ENCODE data around the gene ADORA1. TPM values are rescaled to one million over a fixed set of nuclear protein-coding genes. Genes with fewer than 3 reads are reported as not detected.

ADORA1 gene
- total RNA-seq, 4 donors from 2014 or later: 0.94 to 25.6 (median 6.8) TPM

DNA sequence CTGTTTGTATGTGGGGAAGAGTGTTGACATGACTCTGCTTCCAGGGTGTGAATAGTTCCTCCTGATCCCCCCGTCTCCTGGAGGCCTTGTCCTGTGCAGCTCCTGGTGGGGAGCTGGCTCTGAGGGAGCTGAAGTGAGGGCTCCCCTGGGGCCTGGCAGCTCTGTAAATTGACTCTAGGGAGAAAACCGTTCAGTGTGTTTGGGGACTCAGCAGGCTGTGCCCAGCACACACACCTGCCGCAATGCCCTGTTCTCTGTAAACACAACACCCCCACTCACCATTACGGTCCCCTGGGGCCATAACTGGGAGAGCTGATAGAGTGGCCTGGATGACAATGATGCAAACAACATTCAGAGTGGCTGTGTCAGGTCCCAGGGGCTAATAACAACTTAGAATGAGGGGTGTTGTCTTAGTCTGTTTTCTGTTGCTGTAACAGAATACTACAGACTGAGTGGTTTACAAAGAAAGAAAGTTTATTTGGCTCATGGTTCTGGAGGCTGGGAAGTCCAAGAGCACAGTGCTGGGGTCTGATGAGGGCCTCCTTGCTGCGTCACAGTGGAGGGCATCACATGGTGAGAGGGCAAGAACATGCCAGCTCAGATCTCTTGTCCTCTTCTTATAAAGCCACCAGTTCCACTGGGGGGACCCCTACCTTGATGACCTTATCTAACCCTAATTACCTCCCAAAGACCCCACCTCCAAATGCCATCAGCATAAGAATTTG, 15.3 kb downstream of the ADORA1 start:
- intact Hi-C loops (cut with DNase I): no loop called here
- no peak for DNase-seq
- no peak overlapping the region for H3K27ac ChIP-seq
- no peaks in the 10 kb centered on the region for H3K4me1 ChIP-seq
- H3K36me3 ChIP-seq: no peaks in the 10 kb centered on the region
- TF ChIP-seq, protein P1, sequence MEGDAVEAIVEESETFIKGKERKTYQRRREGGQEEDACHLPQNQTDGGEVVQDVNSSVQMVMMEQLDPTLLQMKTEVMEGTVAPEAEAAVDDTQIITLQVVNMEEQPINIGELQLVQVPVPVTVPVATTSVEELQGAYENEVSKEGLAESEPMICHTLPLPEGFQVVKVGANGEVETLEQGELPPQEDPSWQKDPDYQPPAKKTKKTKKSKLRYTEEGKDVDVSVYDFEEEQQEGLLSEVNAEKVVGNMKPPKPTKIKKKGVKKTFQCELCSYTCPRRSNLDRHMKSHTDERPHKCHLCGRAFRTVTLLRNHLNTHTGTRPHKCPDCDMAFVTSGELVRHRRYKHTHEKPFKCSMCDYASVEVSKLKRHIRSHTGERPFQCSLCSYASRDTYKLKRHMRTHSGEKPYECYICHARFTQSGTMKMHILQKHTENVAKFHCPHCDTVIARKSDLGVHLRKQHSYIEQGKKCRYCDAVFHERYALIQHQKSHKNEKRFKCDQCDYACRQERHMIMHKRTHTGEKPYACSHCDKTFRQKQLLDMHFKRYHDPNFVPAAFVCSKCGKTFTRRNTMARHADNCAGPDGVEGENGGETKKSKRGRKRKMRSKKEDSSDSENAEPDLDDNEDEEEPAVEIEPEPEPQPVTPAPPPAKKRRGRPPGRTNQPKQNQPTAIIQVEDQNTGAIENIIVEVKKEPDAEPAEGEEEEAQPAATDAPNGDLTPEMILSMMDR (IDR thresholded peaks at IDR 0.05): no peak
- no peak for TF ChIP-seq POLR2A (IDR thresholded peaks at IDR 0.05)
- H3K27me3 ChIP-seq: no peaks in the 10 kb centered on the region
- WGBS, 2 donors: 84% methylated on average over 5 of the region's 5 CpGs
- H3K4me3 ChIP-seq (replicated peaks in 1 of 3): no peak overlapping the region
- H3K9me3 ChIP-seq: no peaks in the 10 kb centered on the region

GRCh38 chr1:203143641-203144040, 16.1 kb downstream of the ADORA1 start:
- H3K27ac ChIP-seq: no peak overlapping the region
- DNase-seq: no peak
- no peaks in the 10 kb centered on the region for H3K36me3 ChIP-seq
- H3K4me1 ChIP-seq: no peaks in the 10 kb centered on the region
- no peak overlapping the region for H3K4me3 ChIP-seq (replicated peaks in 1 of 3)
- no peaks in the 10 kb centered on the region for H3K27me3 ChIP-seq
- TF ChIP-seq, protein P1 (IDR thresholded peaks at IDR 0.05): no peak
- no peak for TF ChIP-seq POLR2A (IDR thresholded peaks at IDR 0.05)
- WGBS, 2 donors: 79 to 82% methylated on average over 11 of the region's 11 CpGs
- intact Hi-C loops (cut with DNase I): no loop called here
- H3K9me3 ChIP-seq: no peaks in the 10 kb centered on the region

GRCh38 chr1:203144661-203145060, 17.1 kb downstream of the ADORA1 start:
- TF ChIP-seq, protein P1 (IDR thresholded peaks at IDR 0.05): no peak
- no peak for TF ChIP-seq POLR2A (IDR thresholded peaks at IDR 0.05)
- Histone ChIP-seq H3K27ac (no peak overlapping the region), H3K36me3 (no peaks in the 10 kb centered on the region), H3K27me3 (no peaks in the 10 kb centered on the region), H3K4me1 (no peaks in the 10 kb centered on the region), H3K4me3 (replicated peaks in 1 of 3) (no peak overlapping the region), H3K9me3 (no peaks in the 10 kb centered on the region)
- intact Hi-C loops (cut with DNase I): no loop called here
- DNase-seq: no peak
- 72 to 76% methylated on average over 6 of the region's 6 CpGs for WGBS, 2 donors

DNA sequence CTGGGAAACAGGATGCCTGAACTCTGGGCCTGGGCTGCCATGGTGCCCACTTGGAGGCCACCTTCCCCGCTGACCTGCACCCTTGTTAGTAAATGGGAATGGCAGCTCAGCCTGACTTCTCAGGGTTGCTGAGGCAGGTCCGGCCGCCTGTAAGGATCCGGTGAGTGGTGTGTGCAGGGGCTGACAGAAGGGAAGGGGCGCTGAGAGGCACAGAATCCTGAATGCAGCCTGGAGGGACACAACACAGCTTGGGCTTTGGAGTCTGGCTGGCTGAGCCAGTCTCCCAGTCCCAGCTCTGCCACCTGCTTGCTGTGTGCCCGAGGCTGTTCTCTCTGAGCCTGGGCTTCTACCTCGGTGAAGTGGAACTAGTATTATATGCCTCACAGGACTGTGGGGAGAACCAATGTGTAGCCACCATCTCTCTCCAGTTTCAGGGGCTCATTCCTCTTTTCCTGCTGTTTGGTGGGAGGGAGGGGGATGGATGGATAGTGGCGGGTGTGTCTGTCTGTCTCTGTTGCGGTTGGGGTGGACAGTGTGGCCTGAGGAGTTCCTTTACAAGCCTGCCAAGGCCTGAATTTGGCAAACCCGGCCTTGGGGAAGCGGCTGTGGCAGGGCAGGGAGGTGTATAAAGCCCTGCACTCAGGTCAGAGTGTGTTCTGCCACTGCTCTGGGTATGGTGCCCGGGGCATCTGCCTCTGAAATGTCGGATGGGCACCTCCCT, 18.0 kb downstream of the ADORA1 start:
- no peak for DNase-seq
- no peak overlapping the region for H3K27ac ChIP-seq
- no peaks in the 10 kb centered on the region for H3K36me3 ChIP-seq
- no peaks in the 10 kb centered on the region for H3K4me1 ChIP-seq
- H3K27me3 ChIP-seq: no peaks in the 10 kb centered on the region
- no peaks in the 10 kb centered on the region for H3K9me3 ChIP-seq
- no peak for TF ChIP-seq POLR2A (IDR thresholded peaks at IDR 0.05)
- TF ChIP-seq, protein P1 (IDR thresholded peaks at IDR 0.05): no peak
- intact Hi-C loops (cut with DNase I): no loop called here
- 91 to 92% methylated on average over 13 of the region's 13 CpGs for WGBS, 2 donors
- no peak overlapping the region for H3K4me3 ChIP-seq (replicated peaks in 1 of 3)

DNA sequence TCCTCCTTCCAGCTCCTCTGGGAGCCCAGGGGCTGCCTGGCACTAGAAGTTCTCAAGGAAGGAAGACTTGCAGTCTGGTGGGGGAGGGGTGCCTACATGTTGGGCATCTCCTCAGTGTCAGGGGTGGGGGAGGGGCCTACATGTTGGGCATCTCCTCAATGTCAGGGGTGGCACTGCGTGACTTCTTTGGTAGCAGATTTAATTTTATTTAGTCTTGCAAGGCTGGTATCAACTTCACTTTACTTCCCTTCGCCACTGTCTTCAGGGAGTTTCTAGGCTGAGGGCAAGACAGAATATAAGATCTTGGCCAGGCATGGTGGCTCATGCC, 18.5 kb downstream of the ADORA1 start:
- 90 to 98% methylated on average over 2 of the region's 2 CpGs for WGBS, 2 donors
- Histone ChIP-seq H3K27ac (no peak overlapping the region), H3K4me3 (replicated peaks in 1 of 3) (no peak overlapping the region), H3K27me3 (no peaks in the 10 kb centered on the region), H3K36me3 (no peaks in the 10 kb centered on the region), H3K4me1 (peaks cover 1 to 2% of the 10 kb centered on the region in 2 donors), H3K9me3 (no peaks in the 10 kb centered on the region)
- intact Hi-C loops (cut with DNase I): no loop called here
- TF ChIP-seq POLR2A (IDR thresholded peaks at IDR 0.05): no peak
- TF ChIP-seq, protein P1 (IDR thresholded peaks at IDR 0.05): no peak
- DNase-seq: peak in 1 of 2 donors; percentile 12

Data from thyroid gland (tissue), 4 donors.